Putamen (tissue), 1 donor: Measurements from ENCODE around the gene ZNF836.

Experiments used
- DNase-seq: peaks from one replicate; pipeline ENCODE4 v3.0.0-alpha.2; 2016; ENCODE audit warnings: low spot score

ZNF836 gene

DNA sequence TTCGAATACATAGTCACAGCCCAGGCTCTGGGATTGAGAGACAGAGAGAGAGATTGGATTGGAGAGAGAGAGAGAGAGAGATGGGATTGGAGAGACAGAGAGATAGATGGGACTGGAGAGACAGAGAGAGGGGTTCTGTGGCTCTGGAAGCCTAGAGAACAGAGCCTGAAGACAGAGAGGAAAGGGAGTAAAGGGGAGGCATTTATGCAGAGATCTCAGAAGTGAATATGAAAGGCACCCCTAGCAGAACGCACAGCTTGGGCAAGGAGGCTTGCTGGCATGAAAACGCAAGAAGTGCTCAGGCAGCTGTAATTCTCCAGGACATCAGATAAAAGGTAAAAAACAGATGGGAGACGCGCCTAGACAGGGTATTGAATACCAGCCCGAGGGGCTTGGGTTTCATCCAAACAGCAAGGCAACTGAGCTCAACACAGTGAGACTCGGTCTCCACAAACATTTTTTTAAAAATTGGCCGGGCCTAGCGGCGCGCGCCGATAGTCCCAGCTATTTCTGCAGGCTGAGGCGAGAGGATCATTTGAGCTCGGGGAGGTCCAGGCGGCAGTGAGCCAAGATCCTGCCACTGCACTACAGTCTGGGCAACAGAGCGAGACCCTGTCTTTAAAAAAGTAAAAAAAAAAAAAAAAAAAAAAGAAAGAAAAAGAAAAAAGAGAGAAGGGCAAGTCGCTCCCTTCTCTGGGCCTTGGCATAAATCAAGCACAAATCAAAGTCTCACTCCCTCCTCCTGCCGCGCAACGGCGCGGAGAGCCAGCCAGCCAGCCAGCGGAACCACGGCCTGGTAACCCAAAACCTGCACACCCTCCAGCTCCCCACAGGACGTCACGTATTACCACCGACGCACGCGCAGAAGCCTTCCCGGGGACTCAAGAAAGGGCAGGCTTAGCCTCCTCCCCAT, 17.7 kb upstream of the ZNF836 start:
- DNase-seq = no peak

DNA sequence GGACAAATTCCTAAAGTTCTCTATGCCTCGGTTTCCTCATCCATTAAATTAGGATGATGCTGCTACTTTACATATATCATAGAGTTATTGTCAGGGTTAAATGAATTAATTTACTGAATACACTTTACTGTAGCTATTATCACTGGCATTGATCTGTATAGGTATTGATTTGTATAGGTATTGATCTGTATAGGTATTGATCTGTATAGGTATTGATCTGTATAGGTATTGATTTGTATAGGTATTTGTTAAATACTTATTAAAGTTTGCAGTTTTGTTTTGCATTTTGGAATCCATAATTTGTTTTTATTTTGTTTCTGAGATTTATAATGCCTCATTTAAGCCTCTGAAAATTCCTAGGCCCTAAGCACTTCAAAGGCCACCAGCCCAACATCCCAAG, 16.0 kb upstream of the ZNF836 start:
- no peak for DNase-seq

DNA sequence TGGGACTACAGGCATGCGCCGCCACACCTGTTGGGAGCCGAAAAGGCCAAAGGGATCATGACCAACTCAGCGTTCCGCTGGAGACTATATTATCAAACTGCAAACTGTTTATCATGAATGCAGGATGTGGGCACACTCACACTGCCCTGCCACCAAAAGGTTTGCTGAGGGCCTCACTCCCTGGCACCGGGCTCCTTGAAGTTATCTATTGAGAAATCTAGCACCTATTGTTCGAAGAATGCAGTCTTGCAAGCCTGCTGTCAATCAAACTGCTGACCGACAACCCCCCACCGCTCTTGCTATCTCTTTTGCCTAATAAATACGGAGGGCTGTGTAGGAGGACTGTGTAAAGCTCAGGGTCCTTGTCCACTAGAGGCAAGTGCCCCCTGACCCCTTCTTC, 5.2 kb upstream of the ZNF836 start:
- DNase-seq = no peak

DNA sequence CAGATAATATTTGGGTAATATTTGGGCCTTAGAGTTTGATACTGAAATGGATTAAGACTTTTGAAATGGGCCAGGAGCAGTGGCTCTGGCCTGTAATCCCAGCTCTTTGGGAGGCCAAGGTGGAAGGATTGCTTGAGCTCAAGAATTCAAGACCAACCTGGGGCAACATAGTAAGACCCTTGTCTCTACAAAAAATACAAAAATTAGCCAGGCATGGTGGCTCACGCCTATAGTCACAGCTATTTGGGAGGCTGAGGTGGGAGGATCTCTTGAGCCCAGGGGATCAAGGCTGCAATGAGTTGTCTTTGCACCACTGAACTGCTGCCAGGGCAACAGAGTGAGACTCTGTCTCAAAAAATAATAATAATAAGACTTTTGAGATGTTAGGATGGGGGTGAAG, 926 bp upstream of the ZNF836 start:
- no peak for DNase-seq

DNA sequence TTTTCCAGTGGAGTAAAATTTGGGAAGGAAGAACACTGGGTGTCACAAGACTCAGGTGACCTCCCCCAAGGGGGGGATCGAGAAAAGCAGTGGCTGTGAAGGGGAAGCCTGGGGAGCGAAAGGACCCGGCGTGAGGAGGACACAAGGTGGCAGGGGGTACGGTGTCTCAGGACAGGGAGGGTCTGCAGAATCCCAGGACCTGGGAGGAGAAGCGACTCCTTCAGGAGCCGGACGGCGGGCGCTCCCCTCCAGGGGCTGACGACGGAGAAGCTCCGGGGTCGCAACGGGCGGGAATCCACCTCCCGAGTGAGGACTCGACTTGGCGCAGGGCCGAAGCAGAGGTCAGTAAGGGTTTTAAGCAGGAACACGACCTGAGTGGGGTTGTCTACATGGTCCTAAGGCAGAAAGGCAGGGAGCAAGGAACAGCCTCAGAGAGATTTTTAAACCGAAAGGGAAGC, 529 bp downstream of the ZNF836 start:
- no peak for DNase-seq

DNA sequence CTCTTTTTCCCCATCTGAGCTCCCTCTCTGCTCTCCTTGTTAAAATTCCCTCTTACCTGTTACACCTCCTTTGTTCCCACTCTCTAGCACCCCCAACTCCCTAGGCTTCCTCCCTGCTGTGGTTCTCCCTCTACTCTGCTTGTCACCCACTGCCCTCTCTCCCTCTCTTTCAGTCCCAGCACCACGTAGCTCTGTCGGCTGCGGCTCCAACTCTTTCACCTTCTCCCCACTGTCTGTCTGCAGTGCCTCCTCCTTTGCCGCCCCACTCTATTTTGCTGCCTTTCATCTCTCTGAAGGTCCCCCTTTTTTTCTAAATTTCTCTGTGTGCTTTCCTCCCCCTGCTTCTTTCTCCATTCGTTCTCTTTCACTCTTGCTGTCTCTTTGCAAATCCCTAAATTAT, 1.1 kb downstream of the ZNF836 start:
- DNase-seq = no peak

DNA sequence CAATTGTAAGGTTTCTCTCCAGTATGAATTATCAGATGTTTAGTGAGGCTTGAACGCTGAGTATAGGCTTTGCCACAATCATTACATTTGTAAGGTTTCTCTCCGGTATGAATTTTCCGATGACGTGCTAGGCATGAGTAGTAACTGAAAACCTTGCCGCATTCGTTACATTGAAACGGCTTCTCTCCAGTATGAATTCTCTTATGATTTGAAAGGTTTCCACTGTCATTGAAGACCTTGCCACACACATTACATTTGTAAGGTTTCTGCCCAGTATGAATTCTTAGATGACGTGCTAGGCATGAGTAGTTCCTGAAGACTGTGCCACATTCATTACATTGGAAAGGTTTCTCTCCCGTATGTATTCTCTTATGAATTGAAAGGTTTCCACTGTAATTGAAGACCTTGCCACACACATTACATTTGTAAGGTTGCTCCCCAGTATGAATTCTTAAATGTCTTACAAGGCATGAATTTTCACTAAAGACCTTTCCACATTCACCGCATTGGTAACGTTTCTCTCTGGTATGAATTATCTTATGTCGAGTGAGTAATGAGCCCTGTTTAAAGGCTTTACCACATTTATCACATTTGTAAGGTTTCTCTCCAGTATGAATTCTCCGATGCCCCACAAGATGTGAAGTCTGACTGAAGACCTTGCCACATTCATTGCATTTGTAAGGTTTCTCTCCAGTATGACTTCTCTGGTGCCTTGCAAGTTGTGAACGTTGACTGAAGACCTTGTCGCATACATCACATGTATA, 15.6 kb downstream of the ZNF836 start:
- DNase-seq = no peak

DNA sequence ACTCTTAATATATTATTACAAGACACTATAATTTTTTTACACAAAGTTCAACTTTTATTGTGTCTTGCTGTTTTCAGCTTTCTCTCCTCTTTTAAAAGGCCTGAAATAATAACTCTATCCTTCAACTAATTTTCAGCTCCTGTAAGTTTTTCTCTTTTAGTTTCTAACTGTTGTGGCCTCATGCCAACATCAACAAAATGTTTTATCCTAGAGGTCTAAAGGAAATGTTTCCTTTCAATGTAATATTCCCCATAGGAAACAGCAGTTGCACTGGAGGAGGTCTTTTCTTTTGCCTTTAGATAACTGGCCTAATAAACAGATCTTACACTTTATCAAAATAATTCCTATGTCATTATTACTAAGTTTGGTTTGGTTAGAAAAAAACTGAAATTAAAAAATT, 23.2 kb downstream of the ZNF836 start:
- no peak for DNase-seq

DNA sequence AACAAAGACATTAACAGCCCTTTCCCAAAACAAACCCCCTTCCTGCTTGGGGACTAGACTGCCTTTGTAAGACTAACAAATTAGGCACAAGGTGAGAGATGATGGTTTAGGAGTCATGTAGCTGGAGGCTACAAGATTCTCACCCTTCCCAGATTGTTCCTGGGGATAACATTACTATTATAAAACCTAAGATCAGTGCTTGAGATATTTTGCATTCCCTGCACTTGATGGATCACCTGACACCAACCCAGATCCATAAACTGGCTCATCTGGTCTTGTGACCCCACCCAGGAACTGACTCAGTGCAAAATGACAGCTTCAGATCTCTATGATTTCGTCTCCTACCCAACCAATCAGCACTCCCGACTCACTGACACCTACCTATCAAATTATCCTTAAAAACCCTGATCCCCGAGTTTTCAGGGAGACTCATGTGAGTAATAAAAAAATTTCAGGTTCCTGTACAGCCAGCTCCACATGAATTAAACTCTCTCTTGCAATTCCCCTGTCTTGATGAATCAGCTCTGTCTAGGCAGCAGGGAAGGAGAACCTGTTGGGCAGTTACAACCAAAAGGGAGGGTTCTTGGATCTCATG, 29.3 kb downstream of the ZNF836 start:
- no peak for DNase-seq

DNA sequence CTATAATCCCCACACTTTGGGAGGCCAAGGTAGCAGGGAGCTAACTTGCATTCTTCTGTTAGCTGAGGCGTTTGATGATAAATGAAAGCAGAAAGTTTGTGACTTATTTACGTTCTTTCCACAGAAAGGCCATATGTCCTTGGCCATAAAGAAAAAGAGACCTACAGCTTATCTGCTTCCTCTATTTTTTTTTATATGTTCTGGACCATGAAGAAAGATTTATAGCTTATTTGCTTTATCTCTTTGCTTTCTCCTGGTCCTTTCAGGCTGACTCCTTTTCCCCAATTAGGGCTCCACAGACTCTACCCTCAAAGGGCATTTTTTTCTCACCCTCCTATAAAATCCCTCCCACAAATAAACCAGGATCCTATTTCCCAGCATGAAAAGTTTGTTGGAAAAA, 30.2 kb downstream of the ZNF836 start:
- DNase-seq = no peak

DNA sequence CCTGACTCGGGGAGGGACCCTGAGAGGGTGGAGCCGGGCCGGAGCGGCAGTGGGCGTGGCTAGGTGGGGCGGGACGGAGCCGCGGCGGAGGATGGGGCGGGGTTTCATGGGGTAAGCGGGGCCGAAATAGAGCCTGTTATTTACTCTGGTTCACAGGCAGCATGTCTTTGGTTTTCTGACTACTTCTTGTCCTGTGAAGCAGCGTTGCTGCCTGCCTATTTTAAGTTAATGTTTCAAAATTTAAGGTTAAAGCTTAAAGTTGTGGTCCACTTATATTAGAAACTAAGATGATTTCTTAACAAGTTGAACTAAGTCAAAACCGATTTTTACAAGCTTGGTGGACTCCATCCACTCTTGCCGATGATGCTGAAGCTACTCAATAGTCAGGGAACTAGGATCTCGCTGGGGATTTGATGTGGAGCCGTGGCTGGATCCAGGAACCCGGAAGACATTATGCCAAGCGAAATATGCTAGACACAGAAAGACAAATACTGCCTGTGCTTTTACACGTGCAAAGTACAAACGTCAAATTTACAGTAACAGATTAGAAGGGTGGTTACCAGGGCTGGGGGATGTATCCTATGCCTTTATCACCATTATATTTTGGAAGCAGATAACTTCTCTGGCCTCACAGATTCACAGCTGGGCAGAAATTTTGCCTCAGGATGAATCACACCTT, 31.2 kb downstream of the ZNF836 start:
- DNase-seq = peak; percentile 16

DNA sequence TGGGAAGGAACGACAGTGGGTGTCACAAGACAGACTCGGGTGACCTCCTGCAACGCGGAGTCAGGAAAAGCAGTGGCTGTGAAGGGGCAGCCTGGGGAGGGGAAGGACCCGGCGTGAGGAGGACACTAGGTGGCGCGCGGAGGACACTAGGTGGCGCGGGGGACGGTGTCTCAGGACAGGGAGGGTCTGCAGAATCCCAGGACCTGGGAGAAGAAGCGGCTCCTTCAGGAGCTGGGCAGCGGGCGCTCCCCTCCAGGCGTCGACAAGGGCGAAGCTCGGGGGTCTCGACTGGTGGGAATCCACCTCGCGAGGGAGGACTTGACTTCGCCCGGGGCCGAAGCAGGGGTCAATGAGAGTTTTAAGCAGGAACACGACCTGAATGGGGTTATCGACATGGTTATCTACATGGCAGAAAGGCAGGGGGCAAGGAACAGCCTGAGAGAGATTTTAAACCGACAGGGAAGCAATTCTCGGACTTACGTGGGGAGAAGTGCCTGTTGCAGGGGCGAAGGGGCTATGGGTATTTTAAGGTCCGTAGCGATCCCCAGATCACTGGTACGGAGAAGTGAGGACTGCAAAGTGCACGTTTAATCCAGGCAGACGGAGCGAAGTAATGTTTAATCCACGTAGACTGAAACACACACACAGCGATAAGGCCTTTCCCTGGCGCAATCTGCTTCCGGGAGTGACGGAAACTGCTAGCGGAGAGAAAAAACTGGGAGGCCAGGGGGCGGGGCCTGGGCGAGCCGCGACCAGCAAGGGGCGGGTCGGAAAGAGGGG, 32.0 kb downstream of the ZNF836 start, which contains the start of gene ZNF616:
ZNF616 (minus strand) TSS at position 687 of the 780 bp plus-strand sequence. CDS start 9,426 bp downstream, outside the sequence.
- peak; percentile 95 for DNase-seq

DNA sequence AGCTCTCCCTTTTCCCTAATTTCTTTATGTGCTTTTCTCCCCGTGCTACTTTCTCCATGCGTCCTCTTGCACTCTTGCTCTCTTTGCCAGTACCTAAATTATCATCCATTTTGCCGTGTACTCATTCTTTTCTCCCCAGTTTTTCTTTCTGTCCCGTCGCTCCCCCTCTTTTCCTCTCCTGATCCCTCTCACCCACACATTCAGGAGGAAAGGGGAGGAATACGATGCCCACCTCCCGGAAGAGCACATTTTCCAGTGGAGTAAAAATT, 32.5 kb downstream of the ZNF836 start:
- no peak for DNase-seq

DNA sequence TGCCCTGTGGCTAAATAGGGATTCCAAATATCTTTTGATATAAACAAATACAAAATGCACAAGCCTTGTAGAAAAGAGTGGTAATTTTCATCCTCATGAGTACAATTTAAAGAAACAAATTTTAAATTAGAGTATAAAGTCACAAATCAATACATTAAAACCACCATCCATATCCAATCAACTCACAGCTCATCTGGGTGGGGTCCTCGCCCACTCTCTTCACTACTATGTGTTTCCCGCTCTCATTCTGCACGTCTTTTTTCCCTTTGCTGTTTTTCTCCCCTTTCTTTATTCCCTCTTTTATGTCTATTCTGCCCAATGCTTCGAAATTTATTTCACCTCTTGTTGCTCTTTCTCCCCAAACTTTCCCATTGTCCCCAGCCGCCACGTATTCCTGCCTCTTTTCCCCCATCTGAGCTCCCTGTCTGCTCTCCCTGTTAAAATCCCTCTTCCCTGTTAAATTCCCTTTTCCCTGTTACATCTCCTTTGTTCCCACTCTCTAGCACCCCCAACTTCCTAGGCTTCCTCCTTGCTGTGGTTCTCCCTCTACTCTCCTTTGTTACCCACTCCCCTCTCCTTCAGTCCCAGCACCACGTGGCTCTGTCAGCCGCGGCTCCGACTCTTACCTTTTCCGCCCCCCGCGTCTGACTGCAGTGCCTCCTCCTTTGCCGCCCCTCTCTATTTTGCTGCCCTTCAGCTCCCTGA, 33.0 kb downstream of the ZNF836 start:
- DNase-seq = peak; percentile 18

DNA sequence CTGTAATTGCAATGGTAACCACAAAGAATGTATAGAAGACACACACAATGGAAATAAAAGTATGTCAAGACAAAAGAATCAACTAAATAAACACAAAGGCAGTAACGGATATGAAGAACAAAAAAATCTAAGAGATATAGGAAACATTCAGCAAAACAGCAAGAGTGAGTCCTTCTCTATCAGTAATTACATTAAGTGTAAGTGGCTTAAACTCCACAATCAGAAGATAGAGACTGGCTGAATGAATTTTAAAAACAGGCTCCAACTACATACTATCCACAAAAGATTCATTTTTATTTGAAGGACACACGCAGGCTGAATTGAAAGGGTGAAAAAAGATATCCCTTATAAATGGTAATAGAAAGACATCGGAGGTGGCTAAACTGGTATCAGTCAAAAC, 51.1 kb downstream of the ZNF836 start:
- DNase-seq = no peak

DNA sequence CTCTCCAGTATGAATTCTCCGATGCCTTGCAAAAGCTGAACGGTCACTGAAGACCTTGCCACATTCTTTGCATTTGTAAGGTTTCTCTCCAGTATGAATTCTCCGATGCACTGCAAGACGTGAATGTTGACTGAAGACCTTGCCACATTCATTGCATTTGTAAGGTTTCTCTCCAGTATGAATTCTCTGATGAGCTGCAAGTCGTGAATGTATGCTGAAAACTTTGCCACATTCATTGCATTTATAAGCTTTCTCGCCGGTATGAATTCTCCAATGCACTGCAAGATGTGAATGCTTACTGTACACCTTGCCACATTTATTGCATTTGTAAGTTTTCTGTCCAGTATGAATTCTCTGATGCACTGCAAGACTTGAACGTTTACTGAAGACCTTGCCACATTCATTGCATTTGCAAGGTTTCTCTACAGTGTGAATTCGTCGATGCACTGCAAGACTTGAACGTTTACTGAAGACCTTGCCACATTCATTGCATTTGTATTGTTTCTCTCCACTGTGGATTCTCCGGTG, 55.8 kb downstream of the ZNF836 start:
- no peak for DNase-seq

DNA sequence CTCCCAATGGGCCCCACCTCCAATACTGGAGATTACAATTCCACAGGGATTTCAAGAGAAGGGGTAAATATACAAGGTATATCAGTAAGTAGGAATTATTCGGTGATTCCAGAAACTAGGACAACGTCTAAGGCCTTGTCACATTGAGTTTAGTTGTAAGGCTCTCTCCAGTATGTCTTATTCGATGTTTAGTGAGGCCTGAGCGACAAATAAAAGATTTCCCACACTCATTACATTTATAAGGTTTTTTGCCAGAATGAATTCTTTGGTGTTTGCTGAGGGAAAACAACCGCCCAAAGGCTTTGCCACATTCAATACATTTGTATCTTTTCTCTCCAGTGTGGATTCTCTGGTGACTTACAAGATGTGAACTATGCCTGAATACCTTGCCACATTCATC, 56.7 kb downstream of the ZNF836 start:
- no peak for DNase-seq

DNA sequence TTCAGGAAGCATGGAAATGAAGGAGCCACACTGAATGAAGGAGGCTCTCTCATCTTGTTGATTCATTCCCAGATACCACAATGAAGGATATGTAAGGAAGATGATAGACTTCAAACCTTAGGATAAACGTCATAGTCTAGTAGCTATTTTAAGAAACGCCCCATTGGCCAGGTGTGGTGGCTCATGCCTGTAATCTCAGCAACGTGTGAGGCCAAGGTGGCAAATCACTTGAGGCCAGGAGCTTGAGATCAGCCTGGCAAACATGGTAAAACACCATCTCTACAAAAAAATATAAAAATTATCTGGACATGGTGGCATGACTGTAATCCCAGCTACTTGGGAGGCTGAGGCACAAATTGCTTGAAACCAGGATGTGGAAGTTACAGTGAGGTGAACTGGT, 58.8 kb downstream of the ZNF836 start:
- no peak for DNase-seq

DNA sequence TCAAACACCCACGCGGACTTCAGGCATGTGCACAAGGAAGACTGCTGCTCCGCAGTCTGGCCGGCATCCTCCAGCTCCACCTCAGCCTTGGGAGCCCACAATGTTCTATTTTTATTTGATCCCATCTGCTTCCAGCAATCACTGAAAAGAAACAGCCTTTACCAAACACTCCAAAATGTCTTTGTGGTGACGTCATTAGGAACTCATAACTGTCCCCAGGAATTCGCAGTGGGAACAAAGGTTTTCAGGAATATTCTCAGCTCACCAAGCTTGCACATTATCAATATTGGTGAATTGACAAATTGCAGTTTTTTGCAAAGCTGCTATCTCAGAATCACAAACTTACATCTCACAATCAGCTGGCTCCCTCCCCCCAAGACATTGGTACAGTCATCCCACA, 60.6 kb downstream of the ZNF836 start:
- DNase-seq = no peak
